Activated CD4-positive, alpha-beta T cell treated with anti-CD3 and anti-CD28 coated beads for 4 hours (primary cell): ENCODE results near the gene ZC3H18.
"Not testable (repeated sequence)": the region's sequence is repeated elsewhere in the genome, so short reads cannot be mapped to it uniquely, and the experiment has no call there.

Experiments
- DNase-seq, 2 donors: peaks; one replicate each; pipeline ENCODE4 v3.0.0-alpha.2; 2020

The ZC3H18 gene

DNA sequence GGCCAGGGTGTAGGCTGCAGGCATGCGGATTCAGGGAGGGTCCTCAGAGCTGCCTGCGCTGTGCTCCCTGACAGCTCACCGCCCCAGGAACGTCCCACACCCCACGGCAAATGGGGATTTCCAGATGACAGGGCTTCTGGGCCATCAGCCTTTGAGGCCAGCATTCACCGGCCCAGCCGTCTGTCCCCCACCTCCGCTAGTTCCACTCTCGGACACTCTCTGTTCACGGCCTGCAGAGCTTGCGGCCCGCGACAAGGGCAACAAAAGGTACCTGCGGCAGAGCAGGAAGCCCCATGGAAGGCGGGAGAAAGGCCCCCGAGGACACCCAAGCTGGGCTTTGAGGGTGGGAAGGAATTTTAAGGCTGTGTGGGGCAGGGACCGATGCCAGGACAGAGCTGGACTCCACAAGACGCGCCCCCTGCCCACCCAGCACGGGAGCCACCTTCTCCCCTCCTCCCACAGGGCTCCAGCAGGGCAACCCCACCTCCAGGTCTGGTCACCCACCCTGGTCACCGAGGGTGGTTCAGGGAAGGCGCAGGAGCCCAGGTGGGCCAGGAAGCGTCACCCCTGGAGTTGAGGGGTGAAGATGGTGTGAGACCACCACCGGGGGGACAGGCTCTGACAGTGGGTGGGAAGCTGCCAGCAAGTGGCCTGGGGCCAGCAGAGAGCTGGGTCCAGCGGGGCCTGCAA is 86.2 kb downstream of the ZC3H18 start:
- no peak for DNase-seq

DNA sequence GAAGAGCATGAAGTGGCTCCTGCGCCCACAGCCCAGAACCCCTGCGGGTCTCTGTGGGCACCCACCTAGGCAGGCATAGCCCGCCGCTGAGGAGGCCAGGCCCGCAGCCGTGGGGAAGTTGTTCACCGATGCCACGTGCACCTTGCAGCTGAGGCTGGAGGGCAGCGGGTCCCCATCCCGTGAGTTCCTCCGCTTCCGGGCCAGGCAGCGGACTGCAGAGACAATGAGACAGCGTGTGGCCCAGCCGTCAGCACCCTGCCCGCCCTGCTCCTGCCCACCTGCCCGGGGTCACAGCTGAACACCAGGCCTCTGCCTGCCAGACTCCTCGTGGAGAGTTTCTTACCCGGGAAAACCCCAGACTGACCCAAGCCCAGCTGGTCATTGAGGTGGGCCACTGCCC is 87.2 kb downstream of the ZC3H18 start:
- no peak for DNase-seq

DNA sequence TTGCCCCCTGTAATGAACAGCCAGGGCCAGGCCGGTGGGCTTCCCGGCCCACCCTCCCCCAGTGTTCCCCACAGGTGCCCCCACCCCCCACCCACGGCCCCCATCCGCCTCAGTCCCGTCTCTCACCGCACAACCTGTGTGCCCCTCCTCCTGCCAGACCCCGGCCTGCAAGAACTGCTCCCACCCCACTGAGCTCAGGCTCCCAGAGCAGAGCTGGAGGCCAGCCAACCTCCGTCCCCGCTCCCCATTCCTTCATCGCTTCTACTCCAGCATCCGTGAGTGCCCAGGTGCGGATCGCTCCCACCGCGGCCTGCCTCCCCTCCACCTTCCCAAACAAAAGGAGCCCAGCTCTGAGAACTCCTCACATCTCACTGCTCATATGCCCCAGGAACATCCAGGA is 88.5 kb downstream of the ZC3H18 start:
- no peak for DNase-seq

DNA sequence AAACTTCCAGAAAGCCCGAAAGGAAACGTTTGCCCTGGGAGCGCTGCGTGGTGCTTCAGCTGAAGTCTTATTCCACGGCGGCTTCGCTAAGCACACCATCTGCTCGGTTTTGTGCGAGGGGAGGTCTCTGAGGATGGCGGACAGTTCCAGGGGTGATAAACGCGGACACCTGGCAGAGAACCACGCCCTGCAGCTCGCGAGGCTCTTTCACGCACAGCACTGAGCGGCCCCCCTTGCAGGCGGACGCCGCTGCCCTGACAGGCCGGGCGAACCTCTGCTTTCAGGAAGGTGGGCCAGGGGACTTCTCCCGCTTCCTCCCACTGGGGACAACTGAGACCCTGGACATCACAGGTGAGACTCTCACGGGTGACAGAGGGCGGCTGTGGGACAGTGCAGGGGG is 89.0 kb downstream of the ZC3H18 start:
- no peak for DNase-seq

DNA sequence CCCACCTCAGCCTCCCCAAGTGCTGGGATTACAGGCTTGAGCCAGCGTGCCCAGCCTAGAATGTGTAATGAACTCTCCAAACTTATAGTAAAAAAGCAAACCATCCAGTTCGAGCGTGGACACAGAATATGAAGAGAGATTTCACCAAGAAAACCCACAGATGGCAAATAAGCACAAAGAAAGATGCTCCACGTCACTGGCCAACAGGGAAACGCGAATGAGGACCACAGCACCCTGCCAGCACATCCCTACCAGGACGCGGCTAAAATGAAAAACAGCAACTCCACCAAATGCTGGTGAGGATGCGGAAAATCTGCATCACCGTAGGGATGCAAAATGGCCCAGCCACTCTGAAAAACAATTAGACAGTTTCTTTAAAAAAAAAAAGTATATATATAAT is 91.3 kb downstream of the ZC3H18 start:
- DNase-seq: no peak

DNA sequence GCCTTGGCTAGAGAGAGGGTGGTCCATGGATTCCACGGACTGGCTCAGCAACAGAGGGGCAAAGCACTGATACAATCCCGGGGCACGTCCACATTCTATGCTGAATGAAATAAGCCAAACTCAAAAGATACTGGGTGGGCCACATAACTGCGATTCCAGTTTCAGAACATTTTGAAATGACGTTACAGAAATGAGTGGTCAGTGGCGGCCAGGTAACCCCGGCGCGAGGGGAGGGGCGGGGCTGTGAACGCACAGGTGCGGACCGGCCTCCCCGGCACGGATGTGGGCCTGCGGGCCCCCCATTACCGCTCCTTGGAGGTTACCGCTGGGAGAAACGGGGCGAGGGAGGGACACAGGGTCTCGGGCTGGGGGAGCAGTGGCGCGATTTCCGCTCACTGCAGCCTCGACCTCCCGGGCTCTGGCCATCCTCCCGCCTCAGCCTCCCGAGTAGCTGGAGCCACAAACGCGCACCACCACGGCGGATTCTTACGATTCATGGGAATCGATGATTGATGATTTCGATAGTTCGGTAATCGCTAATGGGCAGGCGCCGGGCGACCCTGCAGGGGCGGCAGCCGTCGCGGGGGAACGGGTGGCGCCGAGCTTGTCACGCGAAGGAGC is 92.1 kb downstream of the ZC3H18 start:
- no peak for DNase-seq

DNA sequence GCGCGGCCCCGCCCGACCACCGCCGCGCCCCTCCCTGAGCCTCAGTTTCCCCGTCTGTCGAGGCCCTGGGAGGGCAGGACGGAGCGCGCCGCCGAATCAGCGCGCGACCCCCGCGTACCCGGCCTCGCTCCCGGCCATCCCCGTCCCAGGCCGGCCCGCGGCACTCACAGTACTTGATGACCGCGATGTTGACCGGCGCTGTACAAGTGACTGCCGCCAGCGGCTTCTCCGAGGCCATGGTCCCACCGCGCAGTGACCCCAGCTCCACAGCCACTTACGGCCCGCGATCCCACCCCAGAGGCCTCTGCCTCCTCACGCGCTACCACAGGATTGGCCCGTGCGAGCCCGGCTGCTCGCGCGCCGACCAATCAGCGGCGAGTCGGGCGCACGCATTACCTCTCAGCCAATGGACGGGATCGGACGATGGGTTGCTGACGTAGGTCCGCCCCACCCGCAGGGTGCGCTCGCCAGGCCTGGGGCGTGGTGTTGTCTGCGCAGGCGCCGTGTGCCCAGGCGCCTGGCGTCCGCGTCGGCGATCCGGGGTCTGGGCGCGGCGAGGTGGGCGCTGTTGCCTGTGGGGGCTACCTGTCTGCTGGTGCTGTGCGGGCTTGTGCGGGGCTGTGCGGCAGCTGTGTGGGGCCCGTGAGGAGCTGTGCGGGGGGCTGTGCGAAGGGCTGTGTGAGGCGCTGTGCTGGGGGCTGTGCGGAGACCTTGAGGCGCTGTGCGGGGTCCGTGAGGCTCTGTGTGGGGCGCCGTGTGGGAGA is 92.8 kb downstream of the ZC3H18 start, which contains the start of gene MVD:
TSS of gene MVD (minus strand) at position 249 of the 764 bp plus-strand sequence. CDS start at position 238, 11 bp downstream.
- DNase-seq: peak; percentile 94

DNA sequence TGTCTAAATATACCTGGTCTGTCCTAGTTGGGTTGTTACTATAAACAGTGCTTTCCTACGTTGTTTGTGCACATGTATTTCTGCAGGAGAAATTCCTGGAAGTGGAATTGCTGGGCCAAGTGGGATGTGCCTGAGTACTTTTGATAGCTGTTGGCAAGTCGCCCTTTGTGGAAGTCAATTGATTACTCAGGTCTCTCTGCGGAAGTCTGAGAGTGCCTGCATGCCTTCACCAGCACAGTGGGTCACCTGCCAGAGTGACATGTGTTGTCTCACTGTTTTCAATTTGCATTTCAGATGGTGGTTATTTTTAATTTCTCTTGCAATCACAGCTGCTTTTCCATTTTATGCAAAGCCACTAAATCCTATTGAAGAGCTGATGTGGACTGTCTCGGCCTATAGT is 94.9 kb downstream of the ZC3H18 start:
- DNase-seq: no peak

DNA sequence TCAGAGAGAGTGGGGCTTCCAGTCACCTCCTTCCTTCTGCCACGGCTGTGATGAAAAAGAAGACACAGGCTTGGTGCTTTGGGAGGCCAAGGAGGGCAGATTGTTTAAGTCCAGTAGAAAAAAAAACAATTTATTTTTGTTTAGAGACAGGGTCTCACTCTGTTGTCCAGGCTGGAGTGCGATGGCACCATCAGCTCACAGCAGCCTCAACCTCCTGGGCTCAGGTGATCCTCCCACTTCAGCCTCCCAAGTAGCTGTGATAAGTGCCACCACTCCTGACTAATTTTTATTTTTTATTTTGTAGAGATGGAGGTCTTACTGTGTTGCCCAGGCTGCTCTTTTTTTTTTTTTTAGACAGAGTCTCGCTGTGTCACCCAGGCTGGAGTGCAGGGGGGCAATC is 95.4 kb downstream of the ZC3H18 start:
- DNase-seq: no peak

DNA sequence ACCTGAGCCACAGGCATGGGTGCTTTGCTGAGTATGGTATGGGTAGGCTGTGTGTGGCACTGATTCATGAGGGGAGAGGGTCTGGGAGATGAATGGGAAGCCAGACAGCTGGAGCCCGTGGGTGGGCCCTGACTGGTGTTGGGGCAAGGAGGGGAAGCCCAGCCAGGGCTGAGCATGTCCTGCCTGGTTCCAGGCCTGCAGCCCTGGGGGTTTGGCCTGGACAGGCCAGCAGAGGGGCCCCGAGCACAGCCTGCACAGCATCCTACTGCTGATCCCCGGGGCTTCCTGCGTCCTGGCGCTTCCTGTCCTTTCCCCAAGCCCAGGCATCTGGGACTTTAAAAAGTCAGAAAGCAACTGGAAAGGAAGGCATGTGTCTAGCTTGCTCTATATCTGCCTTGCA is 97.3 kb downstream of the ZC3H18 start:
- DNase-seq: no peak

DNA sequence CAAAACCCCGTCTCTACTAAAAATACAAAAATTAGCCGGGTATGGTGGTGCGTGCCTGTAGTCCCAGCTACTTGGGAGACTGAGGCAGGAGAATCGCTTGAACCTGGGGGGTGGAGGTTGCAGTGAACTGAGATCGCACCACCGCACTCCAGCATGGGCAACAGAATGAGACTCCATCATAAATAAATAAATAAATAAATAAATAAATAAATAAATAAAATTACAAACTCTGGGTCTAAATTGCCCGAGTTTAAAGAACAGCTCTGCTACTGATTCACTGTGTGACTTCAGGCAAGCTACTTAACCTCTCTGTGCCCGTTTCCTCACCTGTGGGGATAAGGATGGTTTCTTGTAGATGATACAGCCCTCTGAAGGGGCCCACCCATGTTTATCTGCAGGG is 99.3 kb downstream of the ZC3H18 start:
- DNase-seq: not testable (repeated sequence)

DNA sequence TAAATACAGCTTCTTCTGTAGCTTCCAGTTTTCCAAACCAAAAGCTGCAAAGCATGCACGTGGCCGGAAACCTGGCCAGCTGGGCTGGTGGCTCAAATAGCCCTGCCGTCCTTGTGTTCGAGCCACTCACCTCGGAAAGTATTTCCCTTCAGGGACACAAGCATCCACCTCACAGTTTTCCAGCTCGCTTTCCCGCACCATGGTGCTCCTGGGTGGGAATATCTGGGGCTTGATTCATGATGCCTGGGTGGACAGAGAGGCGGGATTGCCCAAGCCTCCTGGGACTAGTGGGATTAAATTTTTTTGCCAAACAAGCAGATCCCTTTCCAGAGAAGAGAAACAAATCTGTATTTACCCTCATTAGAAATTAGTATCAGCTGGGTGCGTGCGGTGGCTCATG is 99.8 kb downstream of the ZC3H18 start:
- no peak for DNase-seq

DNA sequence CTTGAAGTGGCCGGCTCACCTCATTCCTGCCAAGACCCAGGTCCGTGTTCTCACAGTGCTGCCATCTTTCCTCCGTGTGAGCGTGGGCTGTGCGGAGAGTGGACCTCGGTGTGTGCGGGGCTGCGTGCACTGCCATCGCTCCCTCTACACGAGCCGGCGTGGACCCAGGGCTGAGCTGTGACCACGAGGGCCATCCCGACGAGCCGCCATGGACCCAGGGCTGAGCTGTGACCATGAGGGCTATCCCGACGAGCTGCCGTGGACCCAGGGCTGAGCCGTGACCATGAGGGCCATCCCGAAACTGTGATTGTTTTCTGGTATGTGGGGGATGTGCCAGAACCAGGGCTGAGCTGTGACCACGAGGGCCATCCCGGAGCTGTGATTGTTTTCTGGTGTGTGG is 101.6 kb downstream of the ZC3H18 start:
- no peak for DNase-seq

DNA sequence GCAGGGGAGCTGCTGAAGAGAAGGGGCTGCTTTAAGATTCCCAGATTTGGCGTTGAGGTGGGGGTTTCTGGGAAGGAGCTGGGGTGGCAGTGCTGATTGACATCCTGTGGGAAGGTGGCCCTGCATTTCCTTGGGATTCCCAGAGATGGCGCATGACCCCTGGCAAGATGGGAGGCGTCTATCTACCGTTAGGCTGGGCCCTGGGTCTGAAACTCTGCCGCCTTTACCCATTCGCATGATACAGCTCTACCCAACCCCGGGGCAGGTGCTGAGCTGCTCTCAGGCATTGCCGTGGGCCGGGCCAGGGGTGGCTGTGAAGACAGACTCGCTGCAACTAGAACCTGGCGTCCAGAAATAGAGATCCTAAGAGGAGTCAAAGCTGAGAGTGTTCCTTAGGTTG is 102.6 kb downstream of the ZC3H18 start:
- DNase-seq: no peak

DNA sequence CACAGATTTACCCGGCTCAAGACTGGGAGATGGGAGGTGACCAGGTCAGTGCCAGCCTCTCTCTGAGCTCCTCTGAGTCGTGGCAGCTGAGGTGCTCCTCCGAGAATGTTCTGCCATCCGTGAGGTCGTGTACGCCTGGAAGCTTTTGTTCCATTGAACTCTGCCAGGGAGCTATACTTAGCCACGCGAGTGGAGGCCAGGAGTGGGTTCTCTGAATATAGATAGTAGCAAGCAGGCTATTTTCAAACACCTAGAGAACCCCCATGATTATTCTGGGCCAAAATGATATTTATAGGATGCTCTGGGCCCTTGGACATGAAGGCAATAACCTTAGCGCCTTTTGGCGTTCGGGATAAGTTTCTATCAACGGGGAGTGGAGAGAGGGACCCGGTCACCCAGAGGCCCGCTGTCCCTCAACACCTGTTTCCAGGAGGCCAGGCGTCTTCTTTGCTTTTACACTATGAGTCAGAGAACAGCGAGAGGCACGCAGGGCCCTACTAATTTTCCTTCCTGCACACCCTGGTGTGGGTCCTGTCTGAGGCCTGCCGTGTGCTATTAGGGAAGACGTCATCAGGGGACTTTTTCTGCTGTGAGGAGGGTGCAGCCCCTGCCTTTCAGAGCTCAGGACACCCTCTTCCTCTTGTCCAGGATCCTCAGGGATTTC is 103.6 kb downstream of the ZC3H18 start:
- no peak for DNase-seq

DNA sequence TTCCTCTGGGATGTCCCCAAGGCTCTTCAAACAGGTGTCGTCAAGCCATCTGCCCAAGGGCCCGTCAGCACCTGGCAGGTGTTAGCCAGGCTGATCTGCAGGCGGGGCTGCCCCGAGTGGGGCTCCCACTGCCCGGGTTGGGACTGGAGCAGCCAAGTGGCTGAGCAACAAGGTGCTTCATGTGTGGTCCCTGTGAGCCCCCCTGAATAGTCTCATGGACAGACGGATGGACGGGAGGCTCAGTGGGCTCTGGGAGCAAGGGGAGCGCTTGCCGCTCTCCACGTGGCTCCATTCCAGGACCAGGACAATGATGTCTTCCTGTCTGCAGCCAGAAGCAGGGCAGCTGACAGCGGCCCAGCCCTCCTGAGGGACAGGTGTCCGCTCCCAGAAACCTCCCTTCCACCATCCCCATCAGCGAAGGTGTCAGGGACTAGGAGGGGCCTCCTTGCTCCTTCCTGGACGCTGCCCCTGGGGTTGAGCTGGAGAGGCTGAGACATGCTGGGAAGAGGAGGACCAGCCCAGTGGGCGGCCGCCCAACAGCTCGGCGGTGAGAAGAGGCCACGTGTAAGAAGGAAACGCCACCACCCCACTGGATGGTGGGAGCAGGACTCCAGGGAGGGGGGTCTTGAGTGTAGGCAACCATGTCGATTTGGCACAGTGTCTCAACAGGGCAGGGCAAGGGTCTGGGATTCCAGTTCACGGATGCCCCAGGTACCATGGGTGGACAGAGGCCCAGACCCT is 106.5 kb downstream of the ZC3H18 start:
- no peak for DNase-seq

DNA sequence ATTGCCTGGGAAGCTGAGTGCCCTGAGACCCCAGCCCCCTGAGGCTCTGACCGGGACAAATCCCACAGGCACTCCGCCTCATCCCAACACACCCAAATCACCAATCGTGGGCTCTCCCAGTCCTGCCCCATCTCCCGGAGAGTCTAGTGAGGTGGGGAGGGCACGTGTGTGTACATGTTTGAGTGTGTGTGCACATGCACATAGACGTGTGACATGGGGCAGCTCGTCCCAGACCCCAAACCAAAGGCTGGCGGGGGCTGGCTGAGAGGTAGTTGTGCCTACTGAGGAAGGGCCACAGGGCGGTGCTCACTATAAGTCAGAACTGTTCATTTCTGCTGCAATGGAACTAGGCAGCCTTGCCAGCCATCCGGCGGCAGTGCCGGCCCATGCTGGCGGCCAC is 107.5 kb downstream of the ZC3H18 start:
- DNase-seq: no peak

DNA sequence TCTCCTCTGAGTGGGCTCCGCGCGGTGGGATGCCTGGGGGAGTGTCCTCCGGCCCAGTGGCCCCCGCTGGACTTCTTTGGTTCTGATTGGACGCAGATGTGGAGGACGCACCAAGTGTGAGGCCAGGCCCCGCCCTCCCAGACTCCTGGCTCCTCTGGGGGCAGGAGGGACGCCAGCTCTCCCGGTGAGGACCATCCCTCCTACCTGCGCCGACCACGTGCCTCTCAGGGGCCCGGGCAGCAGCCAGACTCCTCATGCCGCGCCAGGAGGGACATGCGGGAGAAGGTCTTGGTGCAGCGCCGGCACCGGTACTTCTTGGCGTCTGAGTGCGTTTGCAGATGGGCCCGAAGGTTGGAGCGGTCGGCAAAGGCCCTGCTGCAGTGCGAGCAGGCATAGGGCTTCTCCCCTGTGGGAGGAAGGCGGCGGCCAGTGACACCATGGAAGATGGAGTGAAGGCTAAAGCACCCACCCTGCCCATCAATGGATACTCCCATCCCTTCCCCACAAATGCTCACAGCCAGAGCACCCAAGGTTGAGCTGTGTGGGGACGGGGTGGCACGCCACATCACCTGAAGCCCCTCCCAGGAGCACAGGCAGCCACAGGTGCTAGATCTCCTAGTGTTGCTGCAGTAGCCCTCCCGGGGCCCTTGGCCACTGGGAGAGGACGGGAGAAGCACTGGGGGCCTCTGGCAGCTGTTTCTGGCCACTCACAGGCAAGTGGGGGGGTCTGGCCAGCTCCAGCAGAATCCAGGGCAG is 108.2 kb downstream of the ZC3H18 start:
- no peak for DNase-seq

DNA sequence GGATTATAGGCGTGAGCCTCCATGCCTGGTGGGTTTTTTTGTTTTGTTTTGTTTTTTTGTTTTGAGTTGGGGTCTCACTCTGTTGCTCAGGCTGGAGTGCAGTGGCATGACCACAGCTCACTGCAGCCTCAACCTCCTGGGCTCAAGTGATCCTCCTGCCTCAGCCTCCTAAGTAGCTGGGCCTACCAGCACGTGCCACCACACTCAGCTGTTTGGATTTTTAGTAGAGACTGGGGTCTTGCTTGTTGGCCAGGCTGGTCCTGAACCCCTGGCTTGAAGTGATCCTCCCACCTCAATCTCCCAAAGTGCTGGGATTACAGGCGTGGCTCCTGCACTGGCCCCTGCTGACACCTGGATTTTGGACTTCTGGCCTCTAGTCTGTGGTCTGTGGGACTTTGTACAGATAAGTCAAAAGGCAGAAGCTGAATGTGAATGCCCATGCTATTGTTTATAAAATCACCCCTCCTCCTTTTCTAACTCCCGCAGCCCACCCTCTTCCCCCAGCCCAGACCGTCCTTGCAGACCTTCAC is 110.4 kb downstream of the ZC3H18 start:
- DNase-seq: no peak

DNA sequence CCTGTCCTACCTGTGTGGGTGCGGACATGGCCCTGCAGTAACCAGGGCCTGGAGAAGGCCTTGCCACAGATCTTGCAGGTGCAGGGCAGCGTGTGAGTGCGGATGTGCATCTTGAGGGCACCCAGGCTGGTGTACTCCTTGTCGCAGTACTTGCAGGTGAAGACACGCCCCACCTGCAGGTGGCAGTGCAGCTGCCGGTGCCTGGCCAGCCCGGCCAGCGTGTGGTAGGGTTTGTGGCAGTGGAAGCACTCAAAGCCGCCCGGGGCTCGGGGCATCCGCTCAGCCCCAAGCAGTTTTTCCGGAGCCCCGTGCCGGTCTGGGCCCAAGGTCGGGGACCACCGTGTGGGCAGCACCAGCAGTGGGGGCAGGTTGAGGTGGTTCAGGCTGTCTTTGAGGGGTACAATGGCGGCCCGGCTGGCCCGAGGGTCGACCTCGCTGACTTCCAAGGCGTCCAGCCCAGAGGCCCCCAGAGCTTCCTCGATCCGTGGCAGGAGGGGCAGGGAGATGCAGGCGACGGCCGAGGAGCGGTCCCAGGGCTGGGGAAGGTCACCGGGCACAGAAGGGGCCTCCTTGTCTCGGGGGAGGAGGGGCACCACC is 111.0 kb downstream of the ZC3H18 start:
- peak in 1 of 2 donors; percentile 40 for DNase-seq
